Measurements from ENCODE around the gene CDKN2C.

CDKN2C gene

GRCh38 chr1:50959913-50960844 lies 9.9 kb upstream of the CDKN2C start, which contains the start of gene FAF1 (continued):
- TF ChIP-seq ZNF560 (tag by site-specific recombination; IDR thresholded peaks at IDR 0.05; ENCODE audit: borderline replicate concordance): no peak
- TF ChIP-seq, protein P1, sequence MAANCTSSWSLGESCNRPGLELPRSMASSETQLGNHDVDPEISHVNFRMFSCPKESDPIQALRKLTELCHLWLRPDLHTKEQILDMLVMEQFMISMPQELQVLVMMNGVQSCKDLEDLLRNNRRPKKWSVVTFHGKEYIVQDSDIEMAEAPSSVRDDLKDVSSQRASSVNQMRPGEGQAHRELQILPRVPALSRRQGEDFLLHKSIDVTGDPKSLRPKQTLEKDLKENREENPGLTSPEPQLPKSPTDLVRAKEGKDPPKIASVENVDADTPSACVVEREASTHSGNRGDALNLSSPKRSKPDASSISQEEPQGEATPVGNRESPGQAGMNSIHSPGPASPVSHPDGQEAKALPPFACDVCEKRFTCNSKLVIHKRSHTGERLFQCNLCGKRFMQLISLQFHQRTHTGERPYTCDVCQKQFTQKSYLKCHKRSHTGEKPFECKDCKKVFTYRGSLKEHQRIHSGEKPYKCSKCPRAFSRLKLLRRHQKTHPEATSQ (tag by site-specific recombination; IDR thresholded peaks at IDR 0.05): peak; percentile 78; the same call in 1 of the 2 replicates
- no peak for TF ChIP-seq ZNF169 (tag by site-specific recombination; IDR thresholded peaks at IDR 0.05)
- no peak for TF ChIP-seq ZNF433 (tag by site-specific recombination; IDR thresholded peaks at IDR 0.05; ENCODE audit: low read depth)
- TF ChIP-seq YY1 (tag by site-specific recombination; IDR thresholded peaks at IDR 0.05): no peak; the same call in 1 of the 2 replicates
- no peak for TF ChIP-seq ZNF416 (tag by site-specific recombination; IDR thresholded peaks at IDR 0.05)
- no peak for TF ChIP-seq ZNF16 (tag by site-specific recombination; IDR thresholded peaks at IDR 0.05; ENCODE audit: low read depth)
- no peak for TF ChIP-seq ZNF585B (tag by site-specific recombination; IDR thresholded peaks at IDR 0.05)
- peak; percentile 92 for TF ChIP-seq SP2 (tag by site-specific recombination; IDR thresholded peaks at IDR 0.05)
- TF ChIP-seq TRIM28 (IDR thresholded peaks at IDR 0.05; ENCODE audit: borderline replicate concordance, low read length): peak; percentile 82; the same call in 1 of the 2 replicates
- no peak for TF ChIP-seq ZNF248 (tag by site-specific recombination; IDR thresholded peaks at IDR 0.05)
- no peak for TF ChIP-seq HOXC10 (CRISPR knock-in tag; IDR thresholded peaks at IDR 0.05)
- TF ChIP-seq ZNF626 (tag by site-specific recombination; IDR thresholded peaks at IDR 0.05): no peak
- TF ChIP-seq ZBTB8A (tag by site-specific recombination; IDR thresholded peaks at IDR 0.05): peak; percentile 96
- peak; percentile 72; the same call in 1 of the 2 replicates for TF ChIP-seq INSM2 (tag by site-specific recombination; IDR thresholded peaks at IDR 0.05)
- peak; percentile 94 for TF ChIP-seq ZNF660 (tag by site-specific recombination; IDR thresholded peaks at IDR 0.05)
- no peak for TF ChIP-seq ZNF202 (tag by site-specific recombination; IDR thresholded peaks at IDR 0.05; ENCODE audit: borderline replicate concordance)
- no peak for TF ChIP-seq ZNF423 (tag by site-specific recombination; IDR thresholded peaks at IDR 0.05)
- TF ChIP-seq ZNF335 (tag by site-specific recombination; conservative IDR thresholded peaks at IDR 0.05): peak; percentile 94
- no peak for TF ChIP-seq ZNF701 (tag by site-specific recombination; IDR thresholded peaks at IDR 0.05)
- TF ChIP-seq ZNF449 (tag by site-specific recombination; IDR thresholded peaks at IDR 0.05): peak; percentile 75
- peak; percentile 34; the same call in 1 of the 2 replicates for TF ChIP-seq PRDM4 (tag by site-specific recombination; IDR thresholded peaks at IDR 0.05)
- no peak for TF ChIP-seq ZNF362 (tag by site-specific recombination; IDR thresholded peaks at IDR 0.05)
- TF ChIP-seq, protein P2, sequence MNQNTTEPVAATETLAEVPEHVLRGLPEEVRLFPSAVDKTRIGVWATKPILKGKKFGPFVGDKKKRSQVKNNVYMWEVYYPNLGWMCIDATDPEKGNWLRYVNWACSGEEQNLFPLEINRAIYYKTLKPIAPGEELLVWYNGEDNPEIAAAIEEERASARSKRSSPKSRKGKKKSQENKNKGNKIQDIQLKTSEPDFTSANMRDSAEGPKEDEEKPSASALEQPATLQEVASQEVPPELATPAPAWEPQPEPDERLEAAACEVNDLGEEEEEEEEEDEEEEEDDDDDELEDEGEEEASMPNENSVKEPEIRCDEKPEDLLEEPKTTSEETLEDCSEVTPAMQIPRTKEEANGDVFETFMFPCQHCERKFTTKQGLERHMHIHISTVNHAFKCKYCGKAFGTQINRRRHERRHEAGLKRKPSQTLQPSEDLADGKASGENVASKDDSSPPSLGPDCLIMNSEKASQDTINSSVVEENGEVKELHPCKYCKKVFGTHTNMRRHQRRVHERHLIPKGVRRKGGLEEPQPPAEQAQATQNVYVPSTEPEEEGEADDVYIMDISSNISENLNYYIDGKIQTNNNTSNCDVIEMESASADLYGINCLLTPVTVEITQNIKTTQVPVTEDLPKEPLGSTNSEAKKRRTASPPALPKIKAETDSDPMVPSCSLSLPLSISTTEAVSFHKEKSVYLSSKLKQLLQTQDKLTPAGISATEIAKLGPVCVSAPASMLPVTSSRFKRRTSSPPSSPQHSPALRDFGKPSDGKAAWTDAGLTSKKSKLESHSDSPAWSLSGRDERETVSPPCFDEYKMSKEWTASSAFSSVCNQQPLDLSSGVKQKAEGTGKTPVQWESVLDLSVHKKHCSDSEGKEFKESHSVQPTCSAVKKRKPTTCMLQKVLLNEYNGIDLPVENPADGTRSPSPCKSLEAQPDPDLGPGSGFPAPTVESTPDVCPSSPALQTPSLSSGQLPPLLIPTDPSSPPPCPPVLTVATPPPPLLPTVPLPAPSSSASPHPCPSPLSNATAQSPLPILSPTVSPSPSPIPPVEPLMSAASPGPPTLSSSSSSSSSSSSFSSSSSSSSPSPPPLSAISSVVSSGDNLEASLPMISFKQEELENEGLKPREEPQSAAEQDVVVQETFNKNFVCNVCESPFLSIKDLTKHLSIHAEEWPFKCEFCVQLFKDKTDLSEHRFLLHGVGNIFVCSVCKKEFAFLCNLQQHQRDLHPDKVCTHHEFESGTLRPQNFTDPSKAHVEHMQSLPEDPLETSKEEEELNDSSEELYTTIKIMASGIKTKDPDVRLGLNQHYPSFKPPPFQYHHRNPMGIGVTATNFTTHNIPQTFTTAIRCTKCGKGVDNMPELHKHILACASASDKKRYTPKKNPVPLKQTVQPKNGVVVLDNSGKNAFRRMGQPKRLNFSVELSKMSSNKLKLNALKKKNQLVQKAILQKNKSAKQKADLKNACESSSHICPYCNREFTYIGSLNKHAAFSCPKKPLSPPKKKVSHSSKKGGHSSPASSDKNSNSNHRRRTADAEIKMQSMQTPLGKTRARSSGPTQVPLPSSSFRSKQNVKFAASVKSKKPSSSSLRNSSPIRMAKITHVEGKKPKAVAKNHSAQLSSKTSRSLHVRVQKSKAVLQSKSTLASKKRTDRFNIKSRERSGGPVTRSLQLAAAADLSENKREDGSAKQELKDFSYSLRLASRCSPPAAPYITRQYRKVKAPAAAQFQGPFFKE (tag by site-specific recombination; IDR thresholded peaks at IDR 0.05; ENCODE audit: borderline replicate concordance): no peak
- TF ChIP-seq ZNF211 (tag by site-specific recombination; IDR thresholded peaks at IDR 0.05; ENCODE audit: low read depth): no peak

Data from HEK293 (cell line).